WTC11 (cell line): ENCODE measurements around the gene HDAC10. TPM values are rescaled to one million over a fixed set of nuclear protein-coding genes. Genes with fewer than 3 reads are reported as not detected.

ENCODE experiments used
- ATAC-seq: fragments of 200-7000 bp; cut with Tn5 transposase; 2 replicates; pipeline ENCODE4 v1.10.0; 2021; ENCODE audit warnings: mild to moderate bottlenecking, moderate library complexity
- CTCF ChIA-PET: fragments of 300-600 bp; sonication (Branson Sonifier 250); formaldehyde crosslinking; loops from one replicate; lab custom pipeline; 2021; ENCODE audit warnings: antibody characterized with exemption; lab: Charles Lee
- POLR2A ChIA-PET: fragments of 350-600 bp; sonication (Branson Sonifier 250); formaldehyde crosslinking; loops from one replicate; lab custom pipeline; 2021; ENCODE audit warnings: antibody characterized with exemption; lab: Charles Lee
- DNase-seq: peaks from one replicate; pipeline ENCODE4 v3.0.0; 2021; ENCODE audit warnings: low spot score
- H3K27ac Mint-ChIP-seq: 2 replicates; pipeline ENCODE4 v1.8.0; 2021; ENCODE audit warnings: mixed read lengths
- H3K27me3 Mint-ChIP-seq: 2 replicates; pipeline ENCODE4 v1.8.0; 2021; ENCODE audit warnings: low read depth, mild to moderate bottlenecking, moderate library complexity, mixed read lengths
- H3K36me3 Mint-ChIP-seq: 2 replicates; pipeline ENCODE4 v1.8.0; 2021; ENCODE audit warnings: mixed read lengths
- H3K4me1 Mint-ChIP-seq: 2 replicates; pipeline ENCODE4 v1.8.0; 2022; ENCODE audit warnings: mixed read lengths
- H3K4me3 Mint-ChIP-seq: 2 replicates; pipeline ENCODE4 v1.8.0; 2021; ENCODE audit warnings: mild to moderate bottlenecking, moderate library complexity, mixed read lengths
- H3K9me3 Mint-ChIP-seq: 2 replicates; pipeline ENCODE4 v1.8.0; 2021; ENCODE audit warnings: mixed read lengths
- CBFB ChIP-seq: sonication (generic); formaldehyde crosslinking; IDR thresholded peaks from 2 replicates; pipeline ENCODE4 v1.8.1; 2022; ENCODE audit warnings: mild to moderate bottlenecking, low read depth, missing genetic modification reagents
- E2F1 ChIP-seq: sonication (generic); formaldehyde crosslinking; IDR thresholded peaks from 2 replicates; pipeline ENCODE4 v1.8.0; 2022; ENCODE audit warnings: mild to moderate bottlenecking, missing genetic modification reagents
- ELF4 ChIP-seq: sonication (generic); formaldehyde crosslinking; IDR thresholded peaks from 2 replicates; pipeline ENCODE4 v1.8.1; 2022; ENCODE audit warnings: low read depth, mild to moderate bottlenecking, moderate library complexity, missing genetic modification reagents
- ESRRA ChIP-seq: sonication (generic); formaldehyde crosslinking; IDR thresholded peaks from 2 replicates; pipeline ENCODE4 v1.8.1; 2022; ENCODE audit warnings: mild to moderate bottlenecking, missing genetic modification reagents, borderline replicate concordance
- ETV6 ChIP-seq: sonication (generic); formaldehyde crosslinking; IDR thresholded peaks from 2 replicates; pipeline ENCODE4 v1.8.1; 2022; ENCODE audit warnings: mild to moderate bottlenecking, missing genetic modification reagents
- GABPB1 ChIP-seq: sonication (generic); formaldehyde crosslinking; IDR thresholded peaks from 2 replicates; pipeline ENCODE4 v1.8.1; 2023; ENCODE audit warnings: mild to moderate bottlenecking, missing genetic modification reagents
- GTF2I ChIP-seq: fragments of 250-450 bp; sonication (Bioruptor Pico); conservative IDR thresholded peaks from 2 replicates; pipeline ENCODE4 v1.4.0; 2021; ENCODE audit warnings: mild to moderate bottlenecking
- JAZF1 ChIP-seq: fragments of 250-450 bp; sonication (Bioruptor Pico); IDR thresholded peaks from 2 replicates; pipeline ENCODE4 v1.9.0; 2021; ENCODE audit warnings: moderate library complexity, mild to moderate bottlenecking, inconsistent platforms
- MAX ChIP-seq: sonication (generic); formaldehyde crosslinking; IDR thresholded peaks from 2 replicates; pipeline ENCODE4 v1.8.0; 2022; ENCODE audit warnings: mild to moderate bottlenecking, missing genetic modification reagents
- MLX ChIP-seq: sonication (generic); formaldehyde crosslinking; IDR thresholded peaks from 2 replicates; pipeline ENCODE4 v1.8.1; 2023; ENCODE audit warnings: mild to moderate bottlenecking, missing genetic modification reagents, moderate library complexity
- MYBL2 ChIP-seq: sonication (generic); formaldehyde crosslinking; IDR thresholded peaks from 2 replicates; pipeline ENCODE4 v1.8.1; 2023; ENCODE audit warnings: mild to moderate bottlenecking, moderate library complexity, missing genetic modification reagents
- NFYB ChIP-seq: sonication (generic); formaldehyde crosslinking; conservative IDR thresholded peaks from 2 replicates; pipeline ENCODE4 v1.8.0; 2022; ENCODE audit warnings: low read depth, missing genetic modification reagents
- NR1H2 ChIP-seq: sonication (generic); formaldehyde crosslinking; IDR thresholded peaks from 2 replicates; pipeline ENCODE4 v1.9.0; 2021; ENCODE audit warnings: mild to moderate bottlenecking, moderate library complexity, missing genetic modification reagents
- PRDM15 ChIP-seq: sonication (generic); formaldehyde crosslinking; IDR thresholded peaks from 2 replicates; pipeline ENCODE4 v1.8.0; 2022; ENCODE audit warnings: missing genetic modification reagents
- RORB ChIP-seq: fragments of 250-450 bp; sonication (Bioruptor Pico); IDR thresholded peaks from 2 replicates; pipeline ENCODE4 v1.9.0; 2021; ENCODE audit warnings: mild to moderate bottlenecking
- TCF7 ChIP-seq: sonication (generic); formaldehyde crosslinking; IDR thresholded peaks from 2 replicates; pipeline ENCODE4 v1.8.0; 2022; ENCODE audit warnings: mild to moderate bottlenecking, low read depth, missing genetic modification reagents, moderate library complexity
- TEAD1 ChIP-seq: sonication (generic); formaldehyde crosslinking; IDR thresholded peaks from 2 replicates; pipeline ENCODE4 v1.8.0; 2022; ENCODE audit warnings: mild to moderate bottlenecking, missing genetic modification reagents
- TEAD4 ChIP-seq: sonication (generic); formaldehyde crosslinking; IDR thresholded peaks from 2 replicates; pipeline ENCODE4 v1.8.0; 2022; ENCODE audit warnings: mild to moderate bottlenecking, missing genetic modification reagents
- ZBTB43 ChIP-seq: sonication (generic); formaldehyde crosslinking; IDR thresholded peaks from 2 replicates; pipeline ENCODE4 v1.8.1; 2023; ENCODE audit warnings: mild to moderate bottlenecking, missing genetic modification reagents
- ZNF121 ChIP-seq: sonication (generic); formaldehyde crosslinking; IDR thresholded peaks from 2 replicates; pipeline ENCODE4 v1.8.0; 2023; ENCODE audit warnings: missing genetic modification reagents
- ZNF317 ChIP-seq: sonication (generic); formaldehyde crosslinking; IDR thresholded peaks from 2 replicates; pipeline ENCODE4 v1.8.1; 2023; ENCODE audit warnings: low read depth, mild to moderate bottlenecking, moderate library complexity, missing genetic modification reagents, borderline replicate concordance
- ZNF532 ChIP-seq: fragments of 250-450 bp; sonication (Bioruptor Pico); IDR thresholded peaks from 2 replicates; pipeline ENCODE4 v1.9.0; 2021; ENCODE audit warnings: mild to moderate bottlenecking, borderline replicate concordance
- total RNA-seq: library from RNA; stranded (reverse); gene quantifications from 3 replicates; pipeline ENCODE4 v1.2.3, GENCODE V29; 2021

The HDAC10 gene
- total RNA-seq, 1 experiment from 2014 or later: 40.9 TPM

- DNase-seq (no peak), ATAC-seq (no peak)
- CTCF ChIA-PET: interaction anchor here (3.5 kb wide), 1 partner anchor 8 kb away, joined by 15 read pairs; no protein-coding TSS in a partner anchor
- POLR2A ChIA-PET: no interaction called here
- Mint-ChIP-seq H3K27ac (no peak overlapping the region), H3K27me3 (no peaks in the 10 kb centered on the region), H3K4me3 (no peak overlapping the region), H3K9me3 (no peaks in the 10 kb centered on the region; the same call in 1 of the 2 replicates), H3K4me1 (no peaks in the 10 kb centered on the region), H3K36me3 (peaks cover 7% of the 10 kb centered on the region; the same call in 1 of the 2 replicates)
- TF ChIP-seq GTF2I (CRISPR knock-in tag): no peak
- TF ChIP-seq TCF7 (CRISPR knock-in tag): no peak
- no peak for TF ChIP-seq E2F1 (CRISPR knock-in tag)
- TF ChIP-seq ZNF317: no peak
- TF ChIP-seq NR1H2: no peak
Measured at GRCh38 chr22:50229370-50229769, 21.7 kb downstream of the HDAC10 start.

GRCh38 chr22:50228366-50228765 lies 22.7 kb downstream of the HDAC10 start:
- H3K27me3 Mint-ChIP-seq: no peaks in the 10 kb centered on the region
- no peak overlapping the region for H3K27ac Mint-ChIP-seq
- DNase-seq: no peak
- POLR2A ChIA-PET: no interaction called here
- peaks cover 13% of the 10 kb centered on the region for H3K36me3 Mint-ChIP-seq
- no peak for ATAC-seq
- H3K4me3 Mint-ChIP-seq: no peak overlapping the region
- H3K9me3 Mint-ChIP-seq: no peaks in the 10 kb centered on the region
- TF ChIP-seq TEAD1 (CRISPR knock-in tag) (no peak), ZNF532 (CRISPR knock-in tag) (no peak), CBFB (CRISPR knock-in tag) (no peak), PRDM15 (CRISPR knock-in tag) (no peak), GTF2I (CRISPR knock-in tag) (no peak), RORB (CRISPR knock-in tag) (no peak), ELF4 (CRISPR knock-in tag) (no peak), ZNF121 (CRISPR knock-in tag) (no peak), MYBL2 (CRISPR knock-in tag) (no peak), NFYB (CRISPR knock-in tag) (no peak), JAZF1 (CRISPR knock-in tag) (no peak), TEAD4 (CRISPR knock-in tag) (no peak), ESRRA (no peak), ZBTB43 (CRISPR knock-in tag) (no peak), MAX (no peak), MLX (CRISPR knock-in tag) (no peak), ETV6 (no peak), GABPB1 (no peak)
- CTCF ChIA-PET: interaction anchor here (1.3 to 3.5 kb wide), 2 partner anchors 9 to 13 kb away, joined by 4 to 15 read pairs; no protein-coding TSS in a partner anchor
- no peaks in the 10 kb centered on the region for H3K4me1 Mint-ChIP-seq
